Coronary artery (tissue), 2 donors: ENCODE results near the gene ADGRF3.
"Not testable (repeated sequence)": the region's sequence is repeated elsewhere in the genome, so short reads cannot be mapped to it uniquely, and the experiment has no call there.

Source experiments
- DNase-seq: peaks from one replicate; pipeline ENCODE4 v3.0.0-alpha.2; 2017; ENCODE audit warnings: low spot score
- H3K27ac ChIP-seq, 2 donors: fragments of 200-600 bp; sonication (generic); one replicate each; pipeline ENCODE4 v1.5.1; 2016 to 2019
- H3K4me3 ChIP-seq: fragments of 200-600 bp; sonication (generic); 2 replicates; pipeline ENCODE4 v1.5.1; 2016; ENCODE audit warnings: mild to moderate bottlenecking, moderate library complexity
- CTCF ChIP-seq: fragments of 200-600 bp; sonication (generic); IDR thresholded peaks from one replicate; pipeline ENCODE4 v1.5.1; 2019; ENCODE audit warnings: antibody characterized with exemption

The ADGRF3 gene

DNA sequence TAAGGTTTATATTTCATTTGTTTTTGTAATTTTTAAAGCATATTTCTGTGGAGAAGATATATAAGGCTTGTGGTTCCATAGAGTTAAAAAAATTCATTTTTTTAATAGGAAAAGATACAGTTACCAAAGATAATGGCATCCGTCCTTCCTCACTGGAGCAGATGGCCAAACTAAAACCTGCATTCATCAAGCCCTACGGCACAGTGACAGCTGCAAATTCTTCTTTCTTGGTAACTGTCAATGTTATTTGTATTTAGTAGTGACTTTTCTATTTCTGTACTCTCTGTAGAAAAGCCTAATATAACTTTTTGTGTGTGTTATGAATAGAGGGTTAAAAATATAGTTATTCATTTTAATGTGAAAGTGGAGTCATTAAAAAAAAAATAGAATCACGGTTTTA is 66.7 kb downstream of the ADGRF3 start:
- no peak overlapping the region for H3K27ac ChIP-seq

DNA sequence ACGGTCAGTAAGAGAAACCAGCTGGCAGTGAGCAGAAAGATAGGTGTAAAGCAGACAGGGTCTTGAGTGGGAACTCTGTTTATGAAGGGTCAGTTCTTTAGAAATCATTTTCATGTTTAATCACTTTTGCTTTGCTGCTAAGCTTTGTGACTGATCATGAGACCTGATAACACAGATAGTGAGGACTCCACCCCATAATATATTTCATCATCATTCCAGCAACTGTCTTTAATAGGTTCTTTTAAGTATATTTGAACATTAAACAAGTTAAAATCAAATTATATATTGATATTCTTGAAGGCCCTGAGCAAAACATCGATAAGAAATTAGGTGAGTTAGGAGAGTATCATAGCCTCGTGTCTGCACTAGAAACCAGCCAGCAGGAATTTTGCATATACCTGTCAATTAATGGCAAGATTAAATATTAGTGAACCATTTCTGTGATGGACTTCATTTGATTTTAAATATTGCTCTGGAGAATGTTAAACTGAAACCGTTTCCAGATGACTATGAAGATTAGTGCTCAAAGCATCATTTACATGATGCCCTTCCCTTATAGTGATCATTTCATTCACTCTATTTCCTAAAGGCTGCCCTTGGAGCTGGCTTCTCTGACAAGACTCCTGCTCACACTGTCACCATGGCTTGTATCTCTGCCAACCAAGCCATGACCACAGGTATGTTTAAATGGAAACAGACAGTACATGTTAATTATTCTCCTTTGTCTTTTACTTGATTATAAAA is 69.9 kb downstream of the ADGRF3 start:
- DNase-seq, result no peak
- Histone ChIP-seq H3K4me3 (no peak overlapping the region), H3K27ac (no peak overlapping the region)
- TF ChIP-seq CTCF, result no peak

More for the DNA sequence above, 66.7 kb downstream of the ADGRF3 start:
- DNase-seq, result no peak
- H3K4me3 ChIP-seq, result no peak overlapping the region
- no peak for TF ChIP-seq CTCF

DNA sequence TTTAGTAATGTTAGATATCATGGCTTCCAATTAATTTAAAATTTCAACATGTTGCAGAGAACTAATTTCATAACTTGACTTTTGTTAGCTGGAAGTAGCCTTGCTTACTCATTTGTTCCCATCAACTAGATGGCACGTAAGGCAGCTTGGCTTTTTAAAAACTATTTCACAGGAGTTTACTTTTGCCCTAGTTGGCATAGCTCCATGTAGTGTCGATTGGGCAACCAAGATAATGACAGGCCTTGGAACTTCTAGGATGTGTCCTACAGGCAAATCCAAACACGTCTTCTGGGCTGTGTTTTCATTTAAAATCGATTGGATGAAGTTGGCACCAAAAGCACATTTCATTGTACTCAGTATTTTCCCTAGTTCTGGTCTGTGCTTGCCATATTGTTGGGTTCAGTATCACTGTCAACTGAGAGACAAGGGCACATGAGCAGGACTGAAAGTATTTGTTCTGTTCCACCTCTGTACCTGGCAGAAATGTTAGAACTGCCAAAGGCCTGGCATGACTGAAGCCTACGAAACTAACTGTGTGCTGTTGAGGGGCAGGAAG is 72.5 kb downstream of the ADGRF3 start:
- TF ChIP-seq CTCF, result no peak
- DNase-seq, result peak; percentile 91
- H3K4me3 ChIP-seq, result peak overlapping the region; percentile 59
- H3K27ac ChIP-seq, result peak overlapping the region; percentile 63 to 92

DNA sequence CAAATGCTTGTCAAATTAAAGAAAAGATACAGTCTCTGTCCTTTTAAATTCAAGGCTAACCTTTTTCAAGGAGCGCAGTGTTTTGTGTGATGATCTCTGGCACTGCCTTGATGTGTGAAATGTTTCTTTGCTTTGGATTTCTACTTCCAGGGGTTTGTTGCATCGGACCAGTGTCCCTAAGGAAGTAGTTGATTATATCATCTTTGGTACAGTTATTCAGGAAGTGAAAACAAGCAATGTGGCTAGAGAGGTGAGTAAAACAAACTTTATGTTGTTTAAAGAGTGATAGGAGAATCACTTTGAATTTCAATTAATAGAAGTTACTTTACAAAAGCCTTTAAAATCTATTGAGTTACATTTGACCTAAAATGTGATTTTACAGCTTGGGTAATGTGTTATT is 73.1 kb downstream of the ADGRF3 start:
- no peak overlapping the region for H3K4me3 ChIP-seq
- DNase-seq, result no peak

GRCh38 chr2:26270373-26270772 is 76.2 kb downstream of the ADGRF3 start:
- Histone ChIP-seq H3K4me3 (no peak overlapping the region), H3K27ac (peak overlapping the region in 1 of 2 donors; percentile 38)
- no peak for DNase-seq
- TF ChIP-seq CTCF, result no peak

More for the DNA sequence above, 73.1 kb downstream of the ADGRF3 start:
- H3K27ac ChIP-seq, result peak overlapping the region; percentile 63 to 92
- TF ChIP-seq CTCF, result no peak

DNA sequence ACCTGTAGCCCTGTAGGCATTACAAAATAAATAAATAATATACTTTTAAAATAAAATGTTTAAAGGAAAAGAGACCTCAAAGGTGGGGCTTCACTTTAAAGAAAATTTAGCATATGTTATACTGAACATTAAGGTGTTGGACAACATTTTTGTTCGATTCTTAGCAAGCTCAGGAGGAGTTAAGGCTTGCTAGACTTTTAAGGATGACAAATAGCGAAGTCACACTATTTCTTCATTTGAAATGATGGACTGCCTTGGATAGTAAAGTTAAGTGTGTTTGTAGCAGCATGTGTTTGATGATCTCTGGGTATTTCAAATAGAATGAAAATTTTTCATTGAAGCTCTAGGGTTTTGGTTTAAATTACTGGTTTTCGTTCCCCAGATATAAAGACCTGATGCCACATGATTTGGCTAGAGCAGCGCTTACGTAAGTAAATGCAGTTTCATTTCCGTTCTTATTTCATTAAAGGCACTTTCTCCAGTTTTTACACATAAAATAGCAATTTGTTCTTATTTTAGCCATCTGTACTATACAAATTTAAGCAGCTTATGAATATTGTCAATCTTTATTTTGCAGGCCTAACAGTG is 76.9 kb downstream of the ADGRF3 start:
- peak overlapping the region in 1 of 2 donors; percentile 38 for H3K27ac ChIP-seq
- no peak overlapping the region for H3K4me3 ChIP-seq
- DNase-seq, result no peak
- TF ChIP-seq CTCF, result no peak

- peak overlapping the region in 1 of 2 donors; percentile 62 for H3K27ac ChIP-seq
- H3K4me3 ChIP-seq, DNase-seq: not testable (repeated sequence)
Measured at GRCh38 chr2:26268670-26269385, 77.8 kb downstream of the ADGRF3 start.
